ENCODE data around the gene LAMA3.
"Not testable (repeated sequence)": the region's sequence is repeated elsewhere in the genome, so short reads cannot be mapped to it uniquely, and the experiment has no call there.

Gene LAMA3

DNA sequence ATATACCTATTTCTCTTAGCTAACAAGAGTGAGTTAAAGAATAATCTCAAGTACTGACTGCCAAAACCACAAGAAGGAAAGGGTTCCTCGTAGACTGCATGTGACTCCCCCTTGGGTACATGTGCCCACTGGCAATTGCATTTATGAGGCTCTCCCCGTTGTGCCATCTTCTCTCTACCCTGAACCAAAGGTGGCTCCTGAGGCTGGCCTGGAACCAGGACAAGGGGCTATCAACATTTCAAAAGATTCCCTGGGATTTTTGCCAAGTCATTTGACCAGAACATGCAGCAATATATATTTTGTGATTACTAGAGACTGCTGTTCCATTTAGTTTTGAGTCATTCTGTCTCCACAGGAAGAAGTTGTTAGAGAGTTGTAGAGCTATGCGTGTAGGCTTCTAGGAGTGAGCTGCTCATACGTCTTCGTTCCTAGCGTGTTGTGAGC, 45.8 kb downstream of the LAMA3 start:
- no peak for DNase-seq

DNA sequence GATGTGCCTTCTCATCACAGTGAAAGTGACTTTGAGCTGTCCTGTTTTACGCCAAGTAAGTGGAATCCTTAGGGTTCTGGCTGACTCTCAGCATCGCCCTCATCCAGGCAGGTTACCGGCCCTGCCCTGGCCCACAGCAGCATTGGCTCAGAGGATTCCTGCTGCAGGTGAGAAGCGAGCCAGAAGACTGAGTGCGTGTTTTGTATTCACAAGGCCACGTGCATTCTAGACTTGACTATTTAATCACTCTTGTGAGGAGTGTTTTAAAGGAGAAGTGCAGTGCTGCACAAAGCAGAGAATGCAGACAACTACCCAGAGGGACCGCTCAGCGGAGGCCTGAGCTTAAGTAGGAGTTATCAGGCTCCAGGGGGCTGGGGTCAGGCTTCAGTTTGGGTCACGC, 48.3 kb downstream of the LAMA3 start:
- no peak for DNase-seq

DNA sequence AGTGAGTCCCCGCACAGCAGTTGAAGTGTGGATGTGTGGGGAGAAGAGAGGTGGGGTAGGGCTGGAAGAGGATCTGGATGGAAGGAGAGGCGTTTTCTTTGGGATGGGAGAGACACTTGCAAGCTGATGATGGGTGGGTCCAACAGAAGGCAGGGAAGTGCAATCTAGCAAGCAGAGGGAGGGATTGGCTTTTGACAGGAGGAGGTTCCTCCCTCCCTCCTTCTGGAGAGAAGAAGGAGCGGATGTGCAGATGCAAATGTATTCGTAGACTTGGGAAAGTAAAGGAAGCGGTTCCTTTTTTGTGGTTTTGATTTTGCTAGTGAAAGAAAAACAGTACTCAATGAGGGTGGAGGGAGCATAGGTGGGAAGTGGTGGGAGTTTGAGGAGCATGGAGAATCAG, 48.9 kb downstream of the LAMA3 start:
- DNase-seq = no peak

DNA sequence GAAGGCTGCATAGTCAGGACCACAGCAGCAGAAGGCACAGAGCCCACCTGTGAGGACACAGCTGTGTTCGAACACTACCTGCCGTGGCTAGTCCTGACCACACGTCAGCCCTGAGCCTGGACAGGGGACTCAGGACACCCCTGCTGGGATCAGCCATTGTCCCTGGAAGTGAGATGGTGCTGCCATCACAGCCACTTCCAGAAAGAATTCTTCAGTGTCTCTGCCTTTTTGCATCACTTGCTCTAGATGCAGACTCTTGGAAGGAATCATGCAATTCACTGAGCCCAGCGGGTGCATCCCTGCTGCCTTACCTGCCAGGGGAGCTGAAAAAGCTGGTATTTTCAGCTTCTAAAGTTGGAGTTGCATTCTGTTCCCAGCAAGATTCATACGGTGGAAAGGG, 49.3 kb downstream of the LAMA3 start:
- no peak for DNase-seq

DNA sequence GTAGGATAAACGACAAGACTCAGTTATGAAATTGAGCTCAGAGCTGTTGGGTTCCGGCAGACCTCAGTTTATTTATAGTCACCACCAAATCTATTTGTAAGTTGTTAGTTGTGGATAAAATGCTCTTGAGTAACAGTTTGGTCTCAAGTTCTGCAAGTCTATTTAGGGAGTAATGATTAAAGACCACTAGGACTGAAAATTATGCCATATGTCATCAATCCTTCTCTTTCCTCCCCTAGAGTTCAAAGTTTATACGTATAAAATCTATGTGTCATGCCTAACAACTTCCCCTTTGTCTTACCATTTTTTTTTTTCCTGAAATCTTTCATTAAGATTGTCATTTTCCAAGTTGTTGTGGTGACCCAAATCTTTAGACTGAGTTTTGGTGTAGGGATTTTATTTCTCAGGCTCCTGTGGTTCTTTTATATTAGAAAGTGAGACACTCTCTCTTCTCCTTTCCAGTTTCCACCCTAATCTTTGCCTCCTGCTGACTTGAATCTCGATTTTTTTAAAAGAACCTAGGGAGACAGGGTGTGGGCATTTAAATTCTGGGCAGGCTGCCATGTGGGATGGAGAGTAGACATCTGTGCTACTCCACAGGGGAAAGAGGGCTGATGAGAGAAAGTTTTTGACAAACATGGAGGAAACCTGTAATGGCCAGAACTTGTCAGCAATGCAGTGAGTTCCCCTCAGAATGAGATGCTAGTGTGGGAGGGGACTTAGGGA, 51.0 kb downstream of the LAMA3 start:
- DNase-seq = no peak

DNA sequence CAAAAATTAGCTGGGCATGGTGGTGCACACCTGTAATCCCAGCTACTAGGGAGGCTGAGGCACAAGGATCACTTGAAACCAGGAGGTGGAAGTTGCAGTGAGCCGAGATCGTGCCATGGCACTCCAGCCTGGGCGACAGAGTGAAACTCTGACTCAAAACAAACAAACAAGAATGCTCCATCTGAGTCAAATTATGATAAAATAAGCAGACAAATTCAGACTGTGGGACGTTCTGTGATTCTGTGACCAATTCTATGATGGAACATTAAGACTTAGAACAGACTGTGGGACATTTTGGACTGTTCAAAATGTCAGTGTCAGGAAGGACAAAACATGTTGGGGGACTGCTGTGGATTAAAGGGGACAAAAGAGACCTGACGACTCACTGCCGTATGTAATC, 52.7 kb downstream of the LAMA3 start:
- DNase-seq = not testable (repeated sequence)

DNA sequence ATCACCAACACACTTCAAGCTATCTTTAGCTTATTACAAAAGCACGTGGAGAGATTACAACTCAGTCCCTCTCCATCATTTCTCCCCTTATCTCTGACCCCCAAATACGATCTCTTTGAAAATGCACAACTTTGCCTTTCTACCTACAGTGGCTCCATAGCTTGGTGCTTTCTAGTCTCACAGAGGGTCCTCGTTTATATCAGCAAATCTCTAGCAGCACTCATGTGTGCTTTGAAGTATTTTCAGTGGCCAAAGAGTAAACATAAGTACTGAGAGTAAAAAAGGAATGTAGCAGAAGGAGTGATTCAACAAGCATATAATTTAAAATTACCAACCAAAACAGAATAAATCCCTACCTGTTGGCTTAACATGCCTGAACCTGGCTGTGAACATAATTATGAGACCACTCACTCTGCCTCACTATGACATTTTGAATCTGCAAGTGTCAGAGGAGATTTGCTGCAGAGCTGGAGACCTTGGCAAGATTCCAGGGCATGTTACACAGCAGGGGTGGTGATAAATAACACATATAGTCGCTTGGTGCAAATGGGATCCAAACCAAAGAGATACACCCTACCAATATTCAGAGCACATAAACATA, 54.6 kb downstream of the LAMA3 start:
- no peak for DNase-seq

DNA sequence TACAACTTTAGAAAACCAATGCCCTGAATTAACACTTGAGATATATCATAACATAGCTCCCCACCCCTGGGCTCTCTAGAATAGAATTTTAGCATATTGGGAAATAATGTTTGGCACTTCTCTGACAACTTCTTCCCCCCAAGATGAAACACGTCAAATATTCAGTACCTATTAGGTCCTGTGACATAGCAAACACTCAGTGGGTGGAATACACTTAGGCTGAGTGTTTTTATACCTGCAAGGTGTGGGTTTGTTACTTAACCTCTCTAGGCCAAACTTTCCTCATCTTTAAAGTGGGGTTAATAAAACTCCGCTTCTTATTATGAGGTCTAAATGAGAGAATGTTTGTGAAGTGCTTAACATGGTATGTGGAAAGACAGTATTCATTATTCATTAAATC, 56.1 kb downstream of the LAMA3 start:
- DNase-seq = no peak

DNA sequence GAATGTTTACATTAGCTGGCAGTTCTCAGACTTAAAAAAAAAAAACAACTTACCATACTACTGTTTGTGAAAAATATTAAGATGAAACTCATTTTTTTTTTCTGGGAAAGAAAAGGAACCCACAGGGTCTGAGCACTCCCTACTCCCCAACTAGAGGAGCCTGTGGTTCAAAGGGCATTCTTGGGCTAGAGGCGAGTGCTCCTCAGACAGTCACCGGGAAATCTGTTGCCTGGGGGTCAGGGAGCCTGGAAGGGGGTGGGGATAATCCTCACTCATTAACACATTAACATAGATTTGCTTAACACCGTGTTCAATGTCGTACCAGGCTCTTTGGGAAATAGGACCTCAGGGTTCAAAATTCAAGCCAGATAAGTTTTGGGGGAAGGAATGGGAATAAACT, 57.6 kb downstream of the LAMA3 start:
- DNase-seq = no peak

DNA sequence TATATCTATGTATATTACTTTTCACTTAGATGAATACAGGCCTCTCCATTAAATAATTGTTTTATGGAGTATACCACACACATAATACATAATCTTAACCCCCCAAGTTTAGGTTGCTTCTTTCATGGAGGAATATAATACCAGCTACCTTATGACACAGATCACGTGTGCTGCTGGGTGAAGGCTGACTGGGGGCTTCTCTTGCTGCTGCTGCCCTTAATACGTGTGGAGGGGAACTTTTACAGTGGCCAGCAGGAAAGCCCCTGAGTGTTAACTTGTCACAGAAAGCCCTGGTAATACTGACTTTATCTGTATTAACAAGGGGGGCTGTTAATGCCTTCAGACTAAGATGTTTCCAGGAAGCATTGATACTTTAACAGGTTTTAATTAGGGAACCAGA, 63.1 kb downstream of the LAMA3 start:
- DNase-seq = no peak

DNA sequence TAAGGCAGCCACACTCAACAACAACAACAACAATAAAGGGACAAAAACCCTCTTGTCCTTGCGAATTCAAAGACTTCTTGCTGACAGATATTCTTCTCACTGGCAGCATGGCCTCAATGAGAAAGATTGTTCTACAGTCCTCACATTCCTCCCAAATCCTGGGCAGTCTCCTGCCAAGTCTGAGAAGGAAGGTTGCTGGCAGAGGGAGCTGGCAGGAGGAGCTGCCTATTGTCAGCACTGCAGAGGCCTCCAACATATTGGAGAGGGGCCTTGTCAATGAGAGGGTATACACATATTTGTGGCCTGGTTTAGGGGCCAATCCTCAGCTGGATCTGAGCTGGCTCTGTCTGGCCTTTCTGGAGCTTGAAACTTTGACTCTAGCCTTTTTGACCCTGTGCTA, 63.5 kb downstream of the LAMA3 start:
- no peak for DNase-seq

DNA sequence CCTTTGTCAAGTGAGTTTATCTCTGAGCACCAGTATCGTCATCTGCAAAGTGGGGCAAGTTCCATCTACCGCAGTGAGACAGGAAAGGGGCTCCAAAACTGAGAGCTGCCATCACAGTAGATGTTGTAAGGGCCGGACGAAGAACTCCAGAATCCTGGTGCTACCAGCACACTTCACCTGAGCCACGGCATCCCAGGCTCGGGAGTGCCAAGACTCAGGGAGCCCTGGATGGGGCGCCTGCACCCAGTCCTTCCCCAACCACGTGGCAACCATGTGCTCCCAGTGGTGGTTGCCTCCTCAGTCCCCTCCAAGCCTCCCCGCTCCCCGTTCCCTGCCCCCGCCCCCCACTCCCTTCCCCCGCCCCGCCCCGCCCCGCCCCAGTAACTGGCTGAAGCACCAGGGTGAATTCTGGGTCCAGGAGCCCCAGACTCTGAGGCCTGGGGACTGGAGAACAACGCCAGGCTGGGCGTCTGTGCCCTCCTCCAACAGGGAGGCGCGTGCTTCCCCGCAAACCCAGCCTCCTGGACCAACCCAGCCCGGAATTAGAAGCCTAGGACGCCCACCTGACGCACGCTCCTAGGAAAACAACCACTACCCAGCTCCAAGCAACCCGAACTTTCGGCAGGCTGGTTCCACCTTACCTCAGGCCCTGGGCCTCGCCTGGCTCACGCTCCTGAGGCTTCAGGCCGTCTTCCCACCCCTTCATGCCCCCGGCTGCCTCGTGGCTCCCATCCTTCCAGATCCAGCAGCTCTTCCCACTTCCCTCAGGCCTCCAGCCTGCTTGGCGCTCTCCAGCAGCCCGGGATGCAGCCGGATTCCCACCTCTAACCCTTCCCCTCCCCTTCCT, 67.6 kb downstream of the LAMA3 start:
- no peak for DNase-seq

DNA sequence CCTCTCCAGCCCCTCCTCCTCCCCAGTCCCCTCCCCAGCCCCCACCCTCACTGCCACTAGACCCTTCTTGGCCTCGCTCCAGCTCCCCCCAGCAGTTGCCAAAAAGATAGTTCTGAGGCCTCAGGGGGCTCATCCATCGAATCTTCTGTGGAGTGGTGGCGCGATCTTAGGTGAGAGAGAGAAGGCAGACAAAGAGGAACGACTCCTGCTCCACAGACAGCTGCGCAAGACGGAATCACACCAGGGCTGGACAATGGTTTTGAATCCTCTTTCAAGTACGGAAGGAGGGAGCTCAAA, 68.1 kb downstream of the LAMA3 start:
- DNase-seq = no peak

DNA sequence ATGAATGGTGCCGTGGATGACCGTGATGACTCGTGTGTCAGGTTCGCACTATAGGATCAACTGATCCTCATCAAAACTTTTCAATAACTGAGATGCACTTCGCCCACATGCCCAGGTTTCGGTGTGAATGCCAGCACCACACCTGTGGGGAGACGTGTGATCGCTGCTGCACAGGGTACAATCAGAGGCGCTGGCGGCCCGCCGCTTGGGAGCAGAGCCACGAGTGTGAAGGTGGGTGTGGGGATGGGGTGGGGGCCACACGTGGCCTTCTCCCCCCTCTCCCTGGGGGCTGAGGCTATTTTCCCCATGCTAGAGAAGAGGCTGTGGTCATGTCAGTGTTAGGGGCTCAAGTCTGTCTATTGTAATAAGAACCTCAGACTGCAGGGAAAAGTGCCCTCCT, 69.0 kb downstream of the LAMA3 start:
- no peak for DNase-seq

DNA sequence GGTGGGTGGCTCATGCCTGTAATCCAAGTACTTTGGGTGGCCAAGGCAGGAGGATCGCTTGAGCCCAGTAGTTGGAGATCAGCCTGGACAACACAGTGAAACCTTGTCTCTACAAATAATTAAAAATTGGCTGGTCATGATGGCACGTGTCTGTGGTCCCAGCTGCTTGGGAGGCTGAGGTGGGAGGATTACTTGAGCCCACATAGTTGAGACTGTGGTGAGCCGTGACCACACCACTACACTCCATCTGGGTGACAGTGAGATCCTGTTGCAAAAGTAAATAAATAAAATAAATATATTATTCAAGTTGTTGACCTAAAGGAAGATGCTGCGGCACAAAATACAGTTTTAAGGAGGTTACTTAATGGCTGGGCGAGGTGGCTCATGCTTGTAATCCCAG, 72.7 kb downstream of the LAMA3 start:
- no peak for DNase-seq

DNA sequence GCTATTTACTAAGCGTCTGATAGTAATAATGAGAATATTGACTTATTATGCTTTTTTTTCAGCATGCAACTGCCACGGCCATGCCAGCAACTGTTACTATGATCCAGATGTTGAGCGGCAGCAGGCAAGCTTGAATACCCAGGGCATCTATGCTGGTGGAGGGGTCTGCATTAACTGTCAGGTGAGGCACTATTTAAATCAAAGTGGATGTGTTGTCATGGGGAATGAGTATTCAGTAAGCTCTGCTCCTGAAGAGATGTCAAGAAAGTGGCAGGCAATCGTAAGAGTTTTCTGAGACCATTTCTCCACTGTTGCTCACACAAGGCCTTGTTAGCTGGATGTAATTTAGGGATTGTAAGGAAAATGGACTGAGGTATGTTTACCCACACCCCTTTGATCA, 74.1 kb downstream of the LAMA3 start:
- no peak for DNase-seq

DNA sequence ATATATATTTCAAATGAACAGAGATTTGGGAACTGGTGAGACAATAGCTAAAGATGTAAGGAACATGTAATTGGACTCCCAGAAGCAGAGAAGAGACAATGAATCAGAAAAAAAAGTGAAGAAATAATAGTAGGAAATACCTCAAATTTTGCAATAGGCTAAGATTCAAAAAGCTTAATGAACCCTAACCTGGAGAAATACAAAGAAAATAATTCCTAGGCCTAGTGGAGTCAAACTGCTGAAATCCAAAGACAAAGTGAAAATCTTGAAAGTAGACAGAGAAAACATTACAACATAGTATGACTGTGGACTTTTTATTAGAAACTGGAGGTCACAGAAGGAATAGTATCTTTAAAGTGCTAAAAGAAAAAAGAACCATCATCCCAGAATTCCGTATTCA, 76.7 kb downstream of the LAMA3 start:
- DNase-seq = no peak

DNA sequence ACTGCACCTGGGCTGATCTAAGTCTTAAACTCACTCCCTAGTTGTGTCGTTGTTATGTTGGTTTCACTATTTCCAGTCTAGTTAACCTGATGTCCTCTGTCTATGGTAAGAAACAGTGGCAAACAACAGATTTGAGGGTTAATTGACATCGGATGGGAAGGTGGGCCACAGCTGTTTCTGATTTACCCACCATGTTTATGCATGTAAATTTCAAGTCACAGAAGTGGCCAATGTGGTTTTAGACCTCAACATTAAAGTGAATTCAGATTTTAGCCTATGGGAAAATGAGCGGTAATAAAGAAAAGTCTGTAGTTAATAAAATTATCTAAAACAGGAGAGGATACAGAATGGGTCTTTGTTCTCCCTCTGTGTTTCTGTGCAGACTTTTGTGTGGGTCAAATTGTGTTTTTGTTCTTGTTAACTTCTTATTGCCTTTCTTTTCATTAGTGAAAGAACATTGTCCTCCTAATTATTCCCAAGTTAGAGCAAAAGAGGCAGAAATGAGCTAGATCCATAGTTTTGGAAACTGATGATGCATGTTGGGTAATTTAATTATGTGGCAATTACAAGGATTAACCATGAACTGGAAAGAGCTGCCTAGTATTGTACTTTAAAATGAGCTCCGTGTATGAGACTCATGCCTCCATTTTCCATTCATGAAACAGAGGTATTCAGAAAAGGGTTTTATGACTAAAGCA, 83.2 kb downstream of the LAMA3 start:
- DNase-seq = no peak

DNA sequence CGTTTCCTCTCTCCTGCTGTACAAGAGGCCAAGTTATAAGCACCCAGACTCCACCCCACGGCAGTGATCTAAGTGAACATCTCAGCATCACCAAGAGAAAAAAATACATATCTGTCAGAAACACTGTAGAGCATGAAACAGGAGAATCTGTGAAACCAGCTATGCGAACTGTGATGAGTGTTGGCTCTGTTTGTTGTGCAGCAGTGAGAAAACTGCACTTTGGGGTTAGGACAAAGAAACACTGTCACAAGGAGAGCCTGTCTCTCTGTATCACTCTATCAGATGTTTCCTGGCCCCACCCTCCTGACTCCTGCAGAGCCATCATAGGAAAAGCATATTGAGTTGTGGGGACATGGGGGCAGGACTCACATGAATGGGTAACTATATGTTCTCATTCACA, 87.1 kb downstream of the LAMA3 start:
- no peak for DNase-seq

DNA sequence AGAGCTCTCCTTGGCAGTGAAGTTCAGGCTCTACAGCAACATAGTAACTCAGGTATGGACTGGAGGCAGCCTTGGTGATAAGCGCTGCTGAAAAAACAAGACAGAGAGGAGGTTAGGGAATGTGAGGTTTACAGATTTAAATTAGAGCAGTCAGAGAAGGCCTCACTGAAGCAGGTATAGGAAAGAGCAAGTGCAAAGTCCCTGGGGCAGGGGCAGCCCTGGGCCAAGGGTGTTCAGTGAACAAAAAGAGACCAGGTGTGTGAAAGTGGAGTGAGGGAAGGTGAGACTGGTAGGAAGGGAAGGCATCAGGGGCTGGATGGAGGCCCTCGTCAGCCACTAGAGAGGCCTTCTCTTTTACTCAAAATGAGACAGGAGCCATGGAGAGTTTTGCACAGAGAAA, 89.6 kb downstream of the LAMA3 start:
- DNase-seq = no peak

DNA sequence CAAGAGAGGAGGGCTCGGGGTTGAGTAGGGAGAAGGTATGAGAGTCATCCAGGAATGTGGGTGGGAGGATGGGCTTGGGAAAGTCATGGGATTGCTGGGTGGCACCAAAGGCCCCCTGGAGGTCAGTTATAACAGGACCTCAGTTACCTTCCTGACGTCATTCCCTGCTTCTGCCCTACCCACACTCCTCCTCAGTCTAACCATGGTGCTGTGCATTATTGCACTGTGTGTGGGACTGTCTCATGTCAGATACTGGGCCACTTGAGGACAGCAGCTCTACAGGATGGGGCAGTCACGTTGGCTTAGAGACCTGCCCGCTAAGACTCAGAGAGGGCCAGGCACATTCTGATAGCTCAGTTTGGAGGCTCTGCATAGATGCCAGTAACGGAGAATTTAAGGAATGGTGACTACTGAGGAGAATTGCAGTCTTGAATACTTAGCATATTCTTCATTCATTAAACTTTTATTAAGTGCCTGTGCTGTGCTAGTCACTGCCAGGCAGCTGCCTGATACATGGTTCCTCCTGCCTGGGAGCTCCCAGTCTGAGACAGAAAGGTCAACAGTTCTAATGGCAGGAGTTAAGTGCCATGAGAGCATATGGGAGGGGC, 90.5 kb downstream of the LAMA3 start:
- no peak for DNase-seq

DNA sequence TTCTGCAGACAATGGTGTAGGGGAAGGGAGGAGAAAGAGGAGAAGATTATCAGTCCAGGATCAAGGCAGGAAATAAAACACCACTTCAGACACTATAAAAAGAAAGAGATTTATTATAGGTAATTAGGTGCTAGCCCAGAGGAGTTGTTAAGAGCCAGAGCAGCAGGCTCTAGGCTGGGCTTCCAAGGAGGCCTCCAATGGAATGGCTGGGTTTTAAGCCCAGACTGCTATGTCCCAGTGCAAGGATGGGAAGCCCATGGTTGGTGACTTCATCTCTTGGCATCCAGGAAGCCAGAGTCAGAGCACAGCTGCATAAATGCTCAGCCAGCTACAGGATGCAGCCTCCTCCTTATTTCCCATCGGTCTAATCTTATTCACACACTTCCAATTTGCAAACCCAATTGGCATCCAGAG, 95.6 kb downstream of the LAMA3 start:
- no peak for DNase-seq

DNA sequence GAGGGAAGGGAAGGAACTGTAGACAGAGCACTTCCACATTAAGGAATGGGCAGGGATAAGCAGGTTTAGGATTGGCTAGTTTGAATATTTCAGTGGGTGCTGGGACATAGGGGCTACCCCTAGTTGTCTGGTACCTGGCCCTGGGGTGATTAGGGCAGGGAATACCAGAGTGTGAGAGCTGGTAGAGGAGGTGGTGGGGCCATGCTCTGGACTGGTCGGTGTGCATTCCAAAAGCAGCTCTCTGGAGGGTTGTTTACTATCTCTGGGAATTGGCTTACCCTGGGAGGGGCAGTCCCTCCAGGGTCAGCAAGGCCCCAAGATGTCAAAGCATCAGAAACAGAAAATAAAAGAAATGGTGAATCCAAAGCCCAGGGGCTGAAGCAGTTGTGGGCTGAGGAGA, 103.8 kb downstream of the LAMA3 start:
- DNase-seq = no peak

Measured in NCI-H187 treated with DMSO at 0.1 percent for 48 hours (cell line).